DMS 273 (cell line): ENCODE measurements around the gene DRC3.

Source experiments
- DNase-seq: peaks from one replicate; lab custom pipeline; 2025; ENCODE audit not compliant: unreplicated experiment; lab: John Stamatoyannopoulos, UW

Gene DRC3

DNA sequence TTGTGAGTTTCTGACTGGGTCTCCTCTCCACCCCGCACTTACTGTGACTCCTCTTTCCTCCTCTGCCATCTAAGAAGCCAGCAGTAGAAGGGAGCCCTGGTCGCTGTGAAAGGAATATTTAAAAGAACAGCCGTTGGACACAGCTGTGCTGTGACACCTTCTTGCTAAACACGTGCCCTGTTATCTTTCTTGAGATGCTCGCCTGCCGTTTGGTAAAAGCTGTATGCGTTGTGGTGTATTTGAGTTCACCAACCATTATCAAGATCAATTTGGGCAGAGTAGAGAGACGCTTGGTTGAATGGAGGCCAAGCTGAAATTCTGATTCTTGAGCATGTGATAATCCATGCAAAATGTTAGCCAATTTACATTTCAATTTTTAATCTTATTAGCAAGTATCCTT is 70.3 kb downstream of the DRC3 start:
- no peak for DNase-seq

DNA sequence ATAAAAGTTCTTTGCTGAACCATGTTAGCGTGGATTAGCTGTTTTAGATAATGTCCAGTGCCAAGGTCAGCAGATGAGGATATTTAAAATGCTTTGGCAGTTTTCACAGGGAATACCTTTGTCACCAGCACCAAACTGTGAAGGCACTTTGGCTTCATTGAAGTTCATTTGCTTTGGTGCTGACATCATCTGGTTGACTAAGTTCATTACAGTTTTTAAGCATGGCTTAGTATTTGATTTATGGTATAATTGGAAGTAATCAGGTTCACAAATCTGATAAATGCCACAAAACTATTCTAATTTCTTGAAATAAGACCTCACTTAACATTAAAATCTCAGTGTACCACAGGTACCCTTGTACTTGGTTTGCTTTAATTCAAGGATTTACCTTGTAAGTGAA is 70.8 kb downstream of the DRC3 start:
- peak; percentile 33 for DNase-seq

DNA sequence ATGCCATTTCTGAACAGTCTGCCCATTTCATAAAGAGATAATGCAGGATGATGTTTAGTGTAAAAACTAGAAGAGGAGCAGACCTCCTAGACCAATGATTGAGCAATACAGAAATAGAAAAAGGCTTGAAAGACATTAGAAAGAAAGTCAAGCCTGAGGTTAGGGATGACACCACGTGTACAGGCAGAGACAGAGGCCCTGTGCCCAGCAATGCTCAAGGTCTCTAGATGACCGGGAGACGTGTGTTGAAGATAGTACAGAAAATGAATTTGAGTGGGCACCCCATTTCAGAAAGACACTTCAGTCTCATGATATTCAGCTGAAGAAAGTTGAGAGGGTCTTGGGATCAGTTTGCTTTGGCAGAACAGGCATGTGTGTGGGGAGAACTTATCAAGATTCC is 71.9 kb downstream of the DRC3 start:
- no peak for DNase-seq

DNA sequence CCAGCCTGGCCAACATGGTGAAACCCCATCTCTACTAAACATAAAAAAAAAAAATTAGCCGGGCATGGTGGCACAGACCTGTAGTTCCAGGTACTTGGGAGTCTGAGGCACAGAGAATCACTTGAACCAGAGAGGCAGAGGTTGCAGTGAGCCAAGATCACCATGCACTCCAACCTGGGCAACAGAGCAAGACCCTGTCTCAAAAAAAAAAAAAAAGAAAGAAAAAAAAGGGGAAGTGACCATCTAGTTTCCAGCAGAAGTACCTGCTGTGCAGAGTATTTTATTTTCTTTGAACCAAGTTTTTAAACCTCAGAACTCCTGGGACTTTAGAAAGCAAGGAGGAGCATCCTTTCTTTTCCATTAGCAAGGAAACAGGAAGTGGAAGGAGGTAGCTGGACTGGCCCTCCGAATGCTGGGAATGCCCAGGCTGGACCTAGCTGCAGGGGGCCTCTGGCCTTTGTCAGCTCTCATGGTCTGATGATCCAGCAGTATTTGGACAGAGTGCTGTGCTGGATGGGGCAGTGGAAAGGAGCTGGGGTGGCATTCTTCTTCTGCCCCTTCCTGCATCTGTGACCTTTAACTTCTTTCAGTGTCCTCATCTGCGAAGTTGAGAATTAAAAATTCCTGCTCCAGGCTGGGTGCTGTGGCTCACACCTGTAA is 73.2 kb downstream of the DRC3 start:
- no peak for DNase-seq

DNA sequence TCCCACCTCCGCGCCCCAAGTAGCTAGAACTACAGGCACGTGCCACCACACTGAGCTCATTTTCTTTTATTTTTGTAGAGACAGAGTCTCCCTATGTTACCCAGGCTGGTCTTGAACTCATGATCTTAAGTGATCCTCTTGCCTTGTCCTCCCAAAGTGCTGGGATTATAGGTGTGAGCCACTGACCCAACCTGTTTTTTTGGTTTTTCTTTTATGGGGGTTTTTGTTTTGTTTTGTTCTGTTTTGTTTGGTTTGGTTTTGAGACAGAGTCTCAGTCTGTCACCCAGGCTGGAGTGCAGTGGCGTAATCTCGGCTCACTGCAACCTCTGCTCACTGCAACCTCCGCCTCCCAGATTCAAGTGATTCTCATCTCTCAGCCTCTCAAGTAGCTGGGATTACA is 82.9 kb downstream of the DRC3 start:
- no peak for DNase-seq

DNA sequence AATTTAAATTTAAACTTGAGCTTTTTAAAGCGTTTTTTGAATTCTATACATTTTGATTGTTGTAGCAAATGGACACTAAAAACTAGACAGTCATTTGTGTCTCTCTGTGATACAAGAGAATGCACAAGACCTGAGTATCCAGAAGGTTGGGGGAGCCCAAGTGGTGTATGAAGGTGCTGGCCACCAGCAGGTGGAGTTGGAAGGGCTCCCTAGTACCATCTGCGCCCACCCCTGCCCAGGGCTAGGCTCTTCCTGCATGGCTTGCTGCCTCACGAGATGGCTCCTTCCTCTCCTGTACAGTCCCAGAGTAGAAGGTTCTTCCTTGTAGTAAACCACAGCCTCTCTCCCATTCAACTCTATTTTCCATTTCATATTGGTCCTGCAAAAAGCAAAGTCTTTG is 83.6 kb downstream of the DRC3 start:
- DNase-seq = no peak

GRCh38 chr17:18059283-18059682 is 86.6 kb downstream of the DRC3 start:
- no peak for DNase-seq

DNA sequence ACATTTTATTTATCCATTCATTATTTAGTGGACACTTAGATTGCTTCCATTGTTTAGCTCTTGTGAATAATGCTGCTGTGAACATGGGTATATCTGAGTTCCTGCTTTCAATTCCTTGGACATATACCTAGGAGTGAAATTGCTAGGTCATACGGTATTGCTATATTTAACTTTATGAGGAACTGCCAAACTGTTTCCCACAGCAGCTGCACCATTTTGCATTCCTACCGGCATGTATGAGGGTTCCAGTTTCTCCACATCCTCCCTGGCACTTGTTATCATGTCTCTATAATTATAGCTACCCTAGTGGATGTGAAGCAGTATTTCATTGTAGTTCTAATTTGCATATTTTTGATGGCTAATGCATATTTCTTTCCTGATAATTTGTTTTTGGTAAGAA is 91.4 kb downstream of the DRC3 start:
- DNase-seq = no peak

GRCh38 chr17:18065546-18065945 is 92.9 kb downstream of the DRC3 start:
- no peak for DNase-seq
